Muscle of leg (tissue), 11 donors: ENCODE measurements around the gene TMEM108. TPM values are rescaled to one million over a fixed set of nuclear protein-coding genes. Genes with fewer than 3 reads are reported as not detected.

Experiments used
- DNase-seq: peaks from one replicate; pipeline ENCODE4 v3.0.0; 2013
- H3K27ac ChIP-seq: one replicate; pipeline ENCODE4 v1.5.1; 2013; ENCODE audit warnings: mild to moderate bottlenecking, low read length, control low read depth
- H3K27me3 ChIP-seq: one replicate; pipeline ENCODE4 v1.6.1; 2013; ENCODE audit warnings: low read length; ENCODE audit not compliant: control insufficient read depth, insufficient read depth
- H3K36me3 ChIP-seq: one replicate; pipeline ENCODE4 v1.6.1; 2013; ENCODE audit warnings: low read length; ENCODE audit not compliant: control insufficient read depth, insufficient read depth
- H3K4me1 ChIP-seq: one replicate; pipeline ENCODE4 v1.6.1; 2013; ENCODE audit warnings: low read length; ENCODE audit not compliant: control insufficient read depth, insufficient read depth
- H3K4me3 ChIP-seq: one replicate; pipeline ENCODE4 v1.5.1; 2013; ENCODE audit warnings: low read length, control low read depth
- H3K9me3 ChIP-seq: replicated peaks from 2 replicates; pipeline ENCODE4 v1.6.1; 2013; ENCODE audit warnings: low read depth, low read length; ENCODE audit not compliant: control insufficient read depth
- WGBS: methylation state at CpG from one replicate; pipeline ENCODE4 v1.1.5; 2013; ENCODE audit warnings: missing lambda C conversion rate; ENCODE audit not compliant: insufficient coverage; 5-methylcytosine and 5-hydroxymethylcytosine counted together
- polyA plus RNA-seq, 8 donors: library from polyadenylated mRNA; unstranded; fragments of 120-200 nt; gene quantifications; one replicate each; pipeline versions ENCODE4 v1.2.1 to v1.2.3, GENCODE V29; 2013; ENCODE audit warnings: inconsistent platforms in 1 of 8, low replicate concordance in 1 of 8; ENCODE audit not compliant: insufficient read length in 8 of 8, insufficient read depth in 1 of 8
- total RNA-seq: library from RNA; stranded (reverse); fragments of 120-200 nt; gene quantifications from one replicate; pipeline ENCODE4 v1.2.4, GENCODE V29; 2013

The TMEM108 gene
- total and polyA plus RNA-seq, 9 donors: 6.3 to 27.3 (median 17.4) TPM

DNA sequence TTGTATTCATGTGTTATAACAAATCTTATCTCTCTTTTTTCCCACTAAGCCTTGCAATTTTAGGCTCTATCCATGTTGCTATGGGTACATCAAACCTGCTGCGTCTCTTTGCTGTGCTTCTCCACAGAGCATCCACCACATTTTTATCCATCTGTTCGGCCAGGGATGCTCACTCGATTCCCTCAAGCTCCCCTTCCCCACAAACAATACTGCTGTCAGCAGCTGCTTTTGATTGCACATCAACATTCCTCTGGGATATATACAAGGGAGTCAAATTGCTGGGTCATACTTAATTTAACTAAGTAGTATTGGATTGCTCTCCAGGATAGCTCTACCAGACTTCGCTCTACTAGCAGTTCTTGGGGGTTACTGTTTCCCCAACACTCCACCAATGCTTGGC lies 36.8 kb downstream of the TMEM108 start:
- Histone ChIP-seq H3K4me3 (no peak overlapping the region), H3K36me3 (no peaks in the 10 kb centered on the region), H3K27ac (no peak overlapping the region), H3K4me1 (no peaks in the 10 kb centered on the region), H3K9me3 (no peaks in the 10 kb centered on the region), H3K27me3 (no peaks in the 10 kb centered on the region)
- no peak for DNase-seq
- 14% methylated on average over 3 of the region's 4 CpGs for WGBS

DNA sequence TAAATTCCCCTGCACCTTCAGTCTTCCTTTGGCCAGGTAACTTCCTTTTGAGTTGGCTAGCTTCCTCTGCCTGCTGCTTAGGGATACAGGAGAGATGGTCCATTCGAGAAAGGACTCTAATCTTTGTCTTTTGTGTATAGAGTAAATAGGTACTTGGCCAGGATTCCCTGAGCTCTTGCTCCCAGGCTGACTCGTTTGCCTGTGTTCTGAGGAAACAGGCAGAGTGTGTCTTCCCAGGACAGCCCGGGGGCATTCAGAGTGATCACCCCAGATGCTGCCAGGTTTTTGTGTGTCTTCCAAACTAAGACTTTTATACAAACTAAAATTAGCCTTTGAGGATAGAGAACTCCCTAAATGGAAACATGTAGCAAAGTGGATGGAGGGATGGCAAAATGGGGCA lies 39.5 kb downstream of the TMEM108 start:
- Histone ChIP-seq H3K27ac (no peak overlapping the region), H3K4me1 (no peaks in the 10 kb centered on the region), H3K36me3 (no peaks in the 10 kb centered on the region), H3K9me3 (no peaks in the 10 kb centered on the region), H3K27me3 (no peaks in the 10 kb centered on the region), H3K4me3 (no peak overlapping the region)
- no peak for DNase-seq
- 50% methylated on average over 2 of the region's 3 CpGs for WGBS

DNA sequence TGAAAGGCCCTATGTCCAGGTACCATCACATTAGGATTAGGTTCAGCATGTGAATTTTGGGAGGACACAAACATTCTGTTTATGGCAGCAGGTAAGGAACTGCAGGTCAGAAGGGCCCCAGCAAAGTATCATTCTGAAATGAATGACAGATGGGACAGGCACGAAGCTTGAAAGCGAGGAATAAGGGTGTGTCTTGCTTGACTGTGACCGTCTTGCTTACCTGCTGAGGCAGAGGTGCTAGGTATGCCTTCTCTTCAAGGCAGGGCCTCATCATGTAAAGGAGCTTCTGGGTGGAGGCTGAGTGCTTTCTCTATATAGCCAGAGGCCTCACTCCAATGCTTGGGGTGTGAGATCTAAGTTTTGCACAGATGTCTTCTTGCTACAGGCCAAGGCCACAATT lies 41.4 kb downstream of the TMEM108 start:
- DNase-seq: no peak
- Histone ChIP-seq H3K36me3 (no peaks in the 10 kb centered on the region), H3K4me1 (no peaks in the 10 kb centered on the region), H3K27me3 (no peaks in the 10 kb centered on the region), H3K9me3 (no peaks in the 10 kb centered on the region), H3K27ac (no peak overlapping the region), H3K4me3 (no peak overlapping the region)
- WGBS: 95% methylated on average over 3 of the region's 3 CpGs

DNA sequence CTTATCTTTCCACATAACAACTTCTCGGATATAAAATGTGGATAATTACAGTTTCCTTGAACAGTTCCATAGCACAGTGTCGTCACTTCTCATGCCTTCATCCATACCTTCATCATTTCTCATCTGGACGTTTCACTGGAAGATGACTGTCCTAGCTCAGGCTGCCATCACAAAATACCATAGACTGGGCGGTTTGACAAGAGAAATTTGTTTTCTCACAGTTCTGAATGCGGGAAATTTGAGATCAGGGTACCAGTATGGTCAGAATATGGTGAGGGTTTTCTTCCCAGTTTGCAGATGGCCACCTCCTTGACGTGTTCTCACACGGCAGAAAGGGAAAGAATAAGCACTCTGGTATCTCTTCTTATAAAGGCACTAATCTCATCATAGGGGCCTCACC lies 42.8 kb downstream of the TMEM108 start:
- H3K36me3 ChIP-seq: no peaks in the 10 kb centered on the region
- 90% methylated on average over 2 of the region's 7 CpGs for WGBS
- no peak overlapping the region for H3K4me3 ChIP-seq
- H3K4me1 ChIP-seq: no peaks in the 10 kb centered on the region
- no peaks in the 10 kb centered on the region for H3K27me3 ChIP-seq
- DNase-seq: no peak
- no peak overlapping the region for H3K27ac ChIP-seq
- H3K9me3 ChIP-seq: no peaks in the 10 kb centered on the region

DNA sequence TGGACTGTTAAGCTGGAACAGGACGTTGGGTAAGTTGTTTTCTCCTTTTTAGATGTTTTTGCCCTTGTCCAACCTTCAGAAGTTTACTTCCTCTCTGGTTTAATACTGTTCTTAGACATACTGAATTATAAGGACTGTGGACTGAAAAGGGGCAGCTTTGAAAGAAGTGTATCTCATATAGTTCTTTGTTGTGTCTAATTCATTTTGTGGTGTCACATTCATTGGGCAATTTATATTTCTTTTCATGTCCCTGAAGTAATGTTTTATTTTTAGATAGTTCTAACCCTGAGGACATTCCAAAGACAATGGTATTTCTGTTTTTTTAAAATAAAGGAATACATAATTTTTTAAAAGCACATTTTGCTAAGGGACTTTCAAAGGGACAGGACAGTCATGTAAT lies 45.2 kb downstream of the TMEM108 start:
- Histone ChIP-seq H3K27ac (no peak overlapping the region), H3K9me3 (no peaks in the 10 kb centered on the region), H3K36me3 (no peaks in the 10 kb centered on the region), H3K4me3 (no peak overlapping the region), H3K27me3 (no peaks in the 10 kb centered on the region), H3K4me1 (no peaks in the 10 kb centered on the region)
- no peak for DNase-seq
- WGBS: no CpG with 5 or more reads among the region's 1 CpG

DNA sequence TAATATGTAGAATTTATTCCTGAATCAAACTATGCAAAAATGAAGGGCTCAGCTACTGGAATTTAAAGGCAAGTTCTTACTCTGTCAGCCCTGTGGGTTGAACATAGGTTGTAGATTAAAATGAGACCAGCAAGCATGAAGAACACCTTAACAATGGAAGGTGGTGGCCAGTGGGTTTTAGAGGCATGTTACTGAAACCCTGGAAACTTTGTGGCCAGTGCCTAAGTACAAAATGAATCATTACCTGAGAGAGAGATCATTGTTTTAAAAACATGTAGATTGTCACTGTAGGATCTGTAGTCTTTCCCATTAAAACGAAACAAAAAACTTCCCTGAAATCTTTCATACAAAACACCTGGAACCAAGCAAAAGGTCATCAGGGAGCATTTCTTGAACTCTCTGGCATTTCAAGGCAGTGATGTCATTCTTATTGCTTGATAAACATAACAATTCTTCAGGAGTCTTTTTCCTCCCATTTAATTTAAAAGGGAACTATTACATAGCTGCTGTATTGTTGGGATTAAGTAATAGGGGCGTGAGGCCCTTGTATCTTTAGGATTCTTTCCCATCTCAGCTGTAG lies 51.8 kb downstream of the TMEM108 start:
- WGBS: no CpG with 5 or more reads among the region's 2 CpGs
- DNase-seq: peak; percentile 14
- H3K27ac ChIP-seq: no peak overlapping the region

DNA sequence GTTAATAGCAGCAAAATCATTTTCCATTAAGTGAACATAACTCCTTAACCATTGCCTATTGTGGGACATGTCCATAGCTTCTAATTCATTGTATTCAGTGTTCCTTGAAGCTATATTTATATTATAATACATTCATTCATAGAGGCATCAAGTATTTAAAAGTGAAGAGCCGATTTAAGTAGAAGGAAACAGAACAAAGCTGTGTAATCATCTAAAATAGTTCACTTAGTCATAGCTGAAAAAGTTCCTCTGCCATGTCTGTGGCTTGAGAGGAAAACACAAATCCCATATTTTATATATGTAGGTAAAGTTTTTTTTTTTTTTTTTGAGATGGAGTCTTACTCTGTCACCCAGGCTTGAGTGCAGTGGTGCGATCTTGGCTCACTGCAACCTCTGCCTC lies 54.5 kb downstream of the TMEM108 start:
- Histone ChIP-seq H3K9me3 (no peaks in the 10 kb centered on the region), H3K27me3 (no peaks in the 10 kb centered on the region), H3K27ac (no peak overlapping the region), H3K36me3 (no peaks in the 10 kb centered on the region), H3K4me1 (no peaks in the 10 kb centered on the region), H3K4me3 (no peak overlapping the region)
- 100% methylated on average over 1 of the region's 2 CpGs for WGBS
- DNase-seq: no peak

More for the DNA sequence above, 51.8 kb downstream of the TMEM108 start:
- Histone ChIP-seq H3K4me3 (no peak overlapping the region), H3K4me1 (no peaks in the 10 kb centered on the region), H3K27me3 (no peaks in the 10 kb centered on the region), H3K9me3 (no peaks in the 10 kb centered on the region), H3K36me3 (no peaks in the 10 kb centered on the region)

DNA sequence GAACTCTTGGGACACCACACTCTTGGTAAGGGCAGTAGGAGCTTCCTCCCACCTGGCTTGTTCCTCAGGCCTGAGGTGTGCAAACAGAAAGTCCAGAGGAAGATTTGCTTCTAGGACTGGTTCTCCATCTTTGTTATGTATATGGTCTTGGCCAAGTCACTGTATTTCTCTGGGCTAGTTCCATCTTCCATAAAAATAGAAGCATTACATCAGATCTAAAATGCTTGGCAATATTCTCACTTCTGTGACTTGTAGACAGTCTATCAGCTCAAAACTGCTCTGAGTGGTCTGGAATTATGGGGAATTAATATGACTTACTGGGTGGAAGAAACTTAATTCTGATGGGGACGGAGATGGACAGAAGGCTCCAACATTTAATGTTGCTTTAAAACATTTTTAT lies 55.2 kb downstream of the TMEM108 start:
- DNase-seq: peak; percentile 52
- H3K27ac ChIP-seq: no peak overlapping the region
- H3K36me3 ChIP-seq: no peaks in the 10 kb centered on the region
- H3K4me1 ChIP-seq: no peaks in the 10 kb centered on the region
- no peaks in the 10 kb centered on the region for H3K9me3 ChIP-seq
- H3K27me3 ChIP-seq: no peaks in the 10 kb centered on the region
- WGBS: no CpG with 5 or more reads among the region's 1 CpG
- no peak overlapping the region for H3K4me3 ChIP-seq

DNA sequence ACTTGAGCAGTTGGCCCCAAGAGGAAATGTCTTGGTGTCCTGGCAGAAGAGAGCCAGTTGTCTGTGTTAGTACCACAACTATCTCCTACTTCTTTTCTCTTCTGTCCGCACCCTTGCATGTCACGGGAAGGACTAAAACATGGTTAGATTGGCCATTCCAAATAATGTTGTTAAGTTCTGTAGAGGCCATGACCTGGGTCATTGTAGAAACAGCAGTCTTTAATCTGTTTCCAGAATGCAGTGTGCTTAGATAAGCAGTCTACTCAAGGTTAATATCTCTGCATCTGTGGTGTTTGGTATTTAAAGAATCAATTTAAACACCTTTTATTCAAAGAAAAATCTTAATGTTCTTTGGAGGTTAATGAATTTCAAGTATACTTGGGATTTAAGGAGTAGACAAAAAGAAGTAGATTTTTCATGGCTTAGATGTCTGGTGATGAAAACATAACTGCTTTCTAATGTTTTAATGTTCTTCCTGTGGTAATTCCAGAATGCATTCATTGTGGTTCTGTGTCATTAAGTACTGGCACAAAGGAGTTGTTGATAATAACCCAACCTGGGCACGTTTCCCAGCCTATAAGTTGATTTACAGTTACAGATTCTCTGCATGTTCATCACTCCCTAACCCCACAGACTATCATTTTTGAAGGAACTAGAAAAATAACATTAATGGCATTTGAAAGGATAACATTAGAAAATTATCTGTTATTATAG lies 58.9 kb downstream of the TMEM108 start:
- H3K27ac ChIP-seq: no peak overlapping the region
- no peaks in the 10 kb centered on the region for H3K9me3 ChIP-seq
- H3K27me3 ChIP-seq: no peaks in the 10 kb centered on the region
- no peaks in the 10 kb centered on the region for H3K4me1 ChIP-seq
- WGBS: no CpG with 5 or more reads among the region's 3 CpGs
- H3K36me3 ChIP-seq: no peaks in the 10 kb centered on the region
- DNase-seq: peak; percentile 17
- no peak overlapping the region for H3K4me3 ChIP-seq

DNA sequence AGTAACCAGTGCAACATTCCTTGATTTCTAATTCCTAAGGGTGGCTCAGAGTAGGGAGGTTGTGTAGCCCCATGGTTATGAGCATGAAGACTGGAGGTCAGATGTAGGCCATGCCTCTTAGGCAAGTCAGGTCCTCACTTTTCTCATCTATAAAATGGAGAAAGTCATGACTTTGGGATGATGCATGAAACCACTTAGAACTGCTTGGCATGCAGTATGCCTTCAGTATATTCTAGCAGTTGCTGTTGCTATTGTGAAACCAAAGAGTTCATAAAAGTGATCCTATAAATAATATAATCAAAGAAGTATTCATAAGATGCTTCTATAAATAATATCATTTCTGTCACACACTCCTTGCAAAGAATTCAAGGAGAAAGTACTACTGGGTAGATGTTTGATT lies 65.5 kb downstream of the TMEM108 start:
- Histone ChIP-seq H3K27ac (no peak overlapping the region), H3K4me1 (no peaks in the 10 kb centered on the region), H3K36me3 (no peaks in the 10 kb centered on the region), H3K9me3 (no peaks in the 10 kb centered on the region), H3K4me3 (no peak overlapping the region), H3K27me3 (no peaks in the 10 kb centered on the region)
- DNase-seq: no peak

DNA sequence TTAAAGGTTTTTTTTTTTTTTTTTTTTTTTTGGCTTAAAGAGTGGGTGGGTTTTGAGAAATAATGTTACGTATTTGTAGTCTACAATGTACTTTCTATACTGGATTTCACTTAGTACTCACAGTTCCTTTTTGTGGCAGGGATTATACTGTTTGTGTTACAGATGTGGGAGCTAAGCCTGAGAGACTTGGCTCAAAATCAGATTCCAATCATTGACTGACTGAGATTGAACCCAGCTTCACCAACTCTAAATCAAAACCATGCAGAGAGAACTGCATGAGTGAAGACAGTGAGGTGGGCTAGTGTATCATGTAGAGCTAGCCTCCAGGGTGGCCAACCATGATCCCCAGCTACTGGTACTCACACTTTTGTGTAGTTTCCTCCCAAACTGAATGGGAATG lies 68.0 kb downstream of the TMEM108 start:
- Histone ChIP-seq H3K27ac (no peak overlapping the region), H3K4me1 (no peaks in the 10 kb centered on the region)
- no CpG with 5 or more reads among the region's 1 CpG for WGBS

More for the DNA sequence above, 68.0 kb downstream of the TMEM108 start:
- no peak overlapping the region for H3K4me3 ChIP-seq
- no peaks in the 10 kb centered on the region for H3K27me3 ChIP-seq
- H3K36me3 ChIP-seq: no peaks in the 10 kb centered on the region
- DNase-seq: peak; percentile 12
- no peaks in the 10 kb centered on the region for H3K9me3 ChIP-seq
